C4-2B (cell line): Measurements from ENCODE around the gene RPTOR.

Experiments
- CTCF ChIP-seq: fragments of 450-650 bp; conservative IDR thresholded peaks from 2 replicates; pipeline ENCODE4 v1.5.1; 2017; ENCODE audit warnings: mild to moderate bottlenecking
- ZFX ChIP-seq: fragments of 450-650 bp; IDR thresholded peaks from 2 replicates; pipeline ENCODE4 v1.6.1; 2017

- TF ChIP-seq CTCF (no peak), ZFX (no peak)
Observed at GRCh38 chr17:80769936-80770625, 225.4 kb downstream of the RPTOR start.
